GM12873 (cell line): ENCODE measurements around the gene ULK2.

Experiments
- CTCF ChIP-seq: IDR thresholded peaks from 2 replicates; pipeline ENCODE4 v1.5.1; 2012; ENCODE audit warnings: low read depth, mild to moderate bottlenecking, moderate library complexity, low read length, control low read depth; ENCODE audit not compliant: insufficient read depth; ENCODE audit errors: missing control alignments

Gene ULK2

GRCh38 chr17:19867329-19868078 lies at the start of gene ULK2:
Gene ULK2, minus strand, starts transcription at chr17:19867936. Its CDS starts 519 bp downstream, at chr17:19867417.
- peak; percentile 5 for TF ChIP-seq CTCF

GRCh38 chr17:19915245-19915978 lies 47.7 kb upstream of the ULK2 start:
- TF ChIP-seq CTCF, result no peak

GRCh38 chr17:19911033-19911432 lies 43.3 kb upstream of the ULK2 start:
- TF ChIP-seq CTCF, result no peak

GRCh38 chr17:19909139-19909538 lies 41.4 kb upstream of the ULK2 start:
- TF ChIP-seq CTCF, result no peak

GRCh38 chr17:19905502-19905901 lies 37.8 kb upstream of the ULK2 start:
- no peak for TF ChIP-seq CTCF

GRCh38 chr17:19904924-19905323 lies 37.2 kb upstream of the ULK2 start:
- no peak for TF ChIP-seq CTCF

- TF ChIP-seq CTCF, result no peak
Observed at GRCh38 chr17:19904412-19904811, 36.7 kb upstream of the ULK2 start.
